B cell (primary cell): Measurements from ENCODE around the gene ADARB2.

Experiments used
- EZH2 ChIP-seq: IDR thresholded peaks from 2 replicates; pipeline ENCODE4 v1.6.1; 2012; ENCODE audit warnings: borderline replicate concordance, low read depth, mild to moderate bottlenecking, moderate library complexity, low read length; ENCODE audit not compliant: insufficient read depth, poor library complexity, severe bottlenecking
- TF ChIP-seq, protein P1 (sequence below): fragments of 200-600 bp; IDR thresholded peaks from one replicate; pipeline ENCODE4 v1.8.0; 2022; ENCODE audit warnings: antibody characterized with exemption, mild to moderate bottlenecking

DNA sequence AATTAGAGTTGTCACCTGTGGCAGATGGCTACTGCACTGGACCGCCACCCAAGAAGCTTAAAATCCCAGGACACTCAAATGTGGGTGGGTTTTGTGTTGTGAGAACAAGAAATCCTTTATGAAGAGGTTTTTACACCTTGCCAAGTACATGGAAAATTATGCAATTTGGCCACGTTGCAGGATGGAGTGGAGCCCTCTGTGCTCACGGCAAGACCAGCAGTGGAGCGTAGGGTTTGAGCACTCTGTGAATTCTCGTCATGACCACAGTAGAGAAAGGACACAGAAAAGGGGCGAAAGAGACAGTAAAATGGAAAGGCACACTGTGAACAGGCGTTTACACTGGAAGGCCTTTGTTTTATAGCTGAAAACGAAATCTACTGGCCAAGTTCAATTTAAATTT, 222.6 kb downstream of the ADARB2 start:
- TF ChIP-seq, protein P1, sequence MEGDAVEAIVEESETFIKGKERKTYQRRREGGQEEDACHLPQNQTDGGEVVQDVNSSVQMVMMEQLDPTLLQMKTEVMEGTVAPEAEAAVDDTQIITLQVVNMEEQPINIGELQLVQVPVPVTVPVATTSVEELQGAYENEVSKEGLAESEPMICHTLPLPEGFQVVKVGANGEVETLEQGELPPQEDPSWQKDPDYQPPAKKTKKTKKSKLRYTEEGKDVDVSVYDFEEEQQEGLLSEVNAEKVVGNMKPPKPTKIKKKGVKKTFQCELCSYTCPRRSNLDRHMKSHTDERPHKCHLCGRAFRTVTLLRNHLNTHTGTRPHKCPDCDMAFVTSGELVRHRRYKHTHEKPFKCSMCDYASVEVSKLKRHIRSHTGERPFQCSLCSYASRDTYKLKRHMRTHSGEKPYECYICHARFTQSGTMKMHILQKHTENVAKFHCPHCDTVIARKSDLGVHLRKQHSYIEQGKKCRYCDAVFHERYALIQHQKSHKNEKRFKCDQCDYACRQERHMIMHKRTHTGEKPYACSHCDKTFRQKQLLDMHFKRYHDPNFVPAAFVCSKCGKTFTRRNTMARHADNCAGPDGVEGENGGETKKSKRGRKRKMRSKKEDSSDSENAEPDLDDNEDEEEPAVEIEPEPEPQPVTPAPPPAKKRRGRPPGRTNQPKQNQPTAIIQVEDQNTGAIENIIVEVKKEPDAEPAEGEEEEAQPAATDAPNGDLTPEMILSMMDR, result no peak
- TF ChIP-seq EZH2, result no peak
